Mesendoderm (in vitro differentiated cells): Measurements from ENCODE around the gene TBC1D1.

Experiments used
- DNase-seq: peaks from one replicate; pipeline ENCODE4 v3.0.0; 2013
- H2AK5ac ChIP-seq: 2 replicates; pipeline ENCODE4 v1.6.1; 2013; ENCODE audit warnings: low read length, inconsistent platforms
- H2BK120ac ChIP-seq: 2 replicates; pipeline ENCODE4 v1.6.1; 2013; ENCODE audit warnings: low read depth, mild to moderate bottlenecking, low read length, moderate library complexity, mixed read lengths
- H2BK15ac ChIP-seq: replicated peaks from 2 replicates; pipeline ENCODE4 v1.6.1; 2013; ENCODE audit warnings: low read depth, mild to moderate bottlenecking, moderate library complexity
- H2BK5ac ChIP-seq: 2 replicates; pipeline ENCODE4 v1.6.1; 2013; ENCODE audit warnings: low read length, inconsistent platforms
- H3K18ac ChIP-seq: 2 replicates; pipeline ENCODE4 v1.6.1; 2013; ENCODE audit warnings: mild to moderate bottlenecking, low read length, mixed read lengths
- H3K23ac ChIP-seq: one replicate; pipeline ENCODE4 v1.6.1; 2013; ENCODE audit warnings: low read length
- H3K27ac ChIP-seq: 2 replicates; pipeline ENCODE4 v1.5.1; 2013; ENCODE audit warnings: low read depth, mild to moderate bottlenecking, inconsistent platforms, low read length, moderate library complexity
- H3K27me3 ChIP-seq: 2 replicates; pipeline ENCODE4 v1.6.1; 2013; ENCODE audit warnings: low read length, control low read depth, mild to moderate bottlenecking, inconsistent platforms; ENCODE audit not compliant: insufficient read depth, poor library complexity
- H3K36me3 ChIP-seq: 2 replicates; pipeline ENCODE4 v1.6.1; 2013; ENCODE audit warnings: low read length, inconsistent platforms; ENCODE audit not compliant: control insufficient read depth, insufficient read depth
- H3K4ac ChIP-seq: one replicate; pipeline ENCODE4 v1.6.1; 2013; ENCODE audit warnings: low read depth, mild to moderate bottlenecking, low read length, moderate library complexity
- H3K4me1 ChIP-seq: 2 replicates; pipeline ENCODE4 v1.6.1; 2013; ENCODE audit warnings: low read depth, low read length, inconsistent platforms; ENCODE audit not compliant: control insufficient read depth
- H3K4me2 ChIP-seq: 2 replicates; pipeline ENCODE4 v1.6.1; 2013; ENCODE audit warnings: low read length
- H3K4me3 ChIP-seq: 2 replicates; pipeline ENCODE4 v1.5.1; 2013; ENCODE audit warnings: mild to moderate bottlenecking, low read length
- H3K56ac ChIP-seq: one replicate; pipeline ENCODE4 v1.6.1; 2013; ENCODE audit warnings: low read length
- H3K79me1 ChIP-seq: 2 replicates; pipeline ENCODE4 v1.6.1; 2013; ENCODE audit warnings: low read length, inconsistent platforms
- H3K79me2 ChIP-seq: 2 replicates; pipeline ENCODE4 v1.6.1; 2013; ENCODE audit warnings: mild to moderate bottlenecking, low read length; ENCODE audit not compliant: control insufficient read depth, insufficient read depth
- H3K9ac ChIP-seq: 2 replicates; pipeline ENCODE4 v1.6.1; 2013; ENCODE audit warnings: low read length, inconsistent platforms
- H4K5ac ChIP-seq: one replicate; pipeline ENCODE4 v1.6.1; 2013; ENCODE audit warnings: low read length
- H4K8ac ChIP-seq: one replicate; pipeline ENCODE4 v1.6.1; 2013; ENCODE audit warnings: low read depth, mild to moderate bottlenecking, control low read depth, low read length, moderate library complexity
- WGBS: extraction: QIAGEN DNeasy Blood & Tissue Kit; methylation state at CpG from one replicate; pipeline ENCODE4 v1.1.7; 2013; ENCODE audit warnings: low lambda C conversion rate, missing lambda C conversion rate; ENCODE audit not compliant: insufficient coverage; ENCODE audit errors: extremely low coverage; 5-methylcytosine and 5-hydroxymethylcytosine counted together

TBC1D1 gene

GRCh38 chr4:38119668-38120385, 228.9 kb downstream of the TBC1D1 start:
- no peaks in the 10 kb centered on the region for H3K36me3 ChIP-seq
- H3K79me2 ChIP-seq = no peaks in the 10 kb centered on the region
- no peak overlapping the region for H3K4ac ChIP-seq
- no peaks in the 10 kb centered on the region for H3K79me1 ChIP-seq
- H3K4me1 ChIP-seq = no peaks in the 10 kb centered on the region
- H3K27me3 ChIP-seq = no peaks in the 10 kb centered on the region
- H2AK5ac ChIP-seq = no peak overlapping the region
- H2BK15ac ChIP-seq = no peak overlapping the region
- H3K23ac ChIP-seq = no peak overlapping the region
- WGBS = no CpG with 5 or more reads among the region's 7 CpGs
- no peak overlapping the region for H3K9ac ChIP-seq
- H3K18ac ChIP-seq = no peak overlapping the region
- H3K4me2 ChIP-seq = no peak overlapping the region
- no peak overlapping the region for H3K27ac ChIP-seq
- H3K4me3 ChIP-seq = no peak overlapping the region
- no peak overlapping the region for H2BK5ac ChIP-seq
- H4K8ac ChIP-seq = no peak overlapping the region
- no peak overlapping the region for H3K56ac ChIP-seq
- H2BK120ac ChIP-seq = no peak overlapping the region
- no peak overlapping the region for H4K5ac ChIP-seq
- peak; percentile 31 for DNase-seq

GRCh38 chr4:38120772-38121171, 229.9 kb downstream of the TBC1D1 start:
- no peak overlapping the region for H3K4ac ChIP-seq

DNA sequence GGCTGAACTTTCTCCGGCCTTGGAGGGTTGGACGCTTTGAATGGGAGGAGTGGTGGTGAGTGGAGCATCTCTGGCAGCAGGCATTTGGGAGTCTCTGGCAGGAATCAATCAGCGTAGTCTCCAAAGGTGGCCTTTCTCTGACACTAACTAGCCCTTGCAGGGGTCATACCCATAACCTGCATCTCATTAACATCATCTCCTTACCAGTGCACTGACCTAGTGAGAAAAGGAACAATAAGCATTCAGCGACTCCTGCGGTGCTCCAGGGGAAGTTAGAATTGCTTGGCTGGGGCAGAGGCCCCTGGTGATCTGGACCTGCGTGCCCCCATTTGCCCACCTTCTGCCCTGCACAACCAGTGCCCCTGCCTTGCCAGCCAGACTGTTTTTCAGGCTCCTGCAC, 231.2 kb downstream of the TBC1D1 start:
- no peak overlapping the region for H3K56ac ChIP-seq
- H3K27me3 ChIP-seq = no peaks in the 10 kb centered on the region
- H2BK120ac ChIP-seq = no peak overlapping the region
- H3K36me3 ChIP-seq = peaks cover 1% of the 10 kb centered on the region
- no peak overlapping the region for H3K4me3 ChIP-seq
- H4K5ac ChIP-seq = no peak overlapping the region
- H3K4me2 ChIP-seq = no peak overlapping the region
- no peak overlapping the region for H4K8ac ChIP-seq
- no peak overlapping the region for H3K27ac ChIP-seq
- H3K4ac ChIP-seq = no peak overlapping the region
- no peak overlapping the region for H2BK15ac ChIP-seq
- H2BK5ac ChIP-seq = no peak overlapping the region
- DNase-seq = no peak
- H3K4me1 ChIP-seq = no peaks in the 10 kb centered on the region
- WGBS = no CpG with 5 or more reads among the region's 6 CpGs
- H3K23ac ChIP-seq = no peak overlapping the region
- no peak overlapping the region for H2AK5ac ChIP-seq
- no peaks in the 10 kb centered on the region for H3K79me1 ChIP-seq
- H3K18ac ChIP-seq = no peak overlapping the region
- H3K9ac ChIP-seq = no peak overlapping the region
- H3K79me2 ChIP-seq = no peaks in the 10 kb centered on the region

More at GRCh38 chr4:38120772-38121171, 229.9 kb downstream of the TBC1D1 start:
- H3K4me3 ChIP-seq = no peak overlapping the region
- no peaks in the 10 kb centered on the region for H3K79me1 ChIP-seq
- no peak overlapping the region for H2BK5ac ChIP-seq
- H2BK15ac ChIP-seq = no peak overlapping the region
- H3K4me1 ChIP-seq = no peaks in the 10 kb centered on the region
- peaks cover 1% of the 10 kb centered on the region for H3K36me3 ChIP-seq
- no peak overlapping the region for H4K8ac ChIP-seq
- DNase-seq = no peak
- WGBS = no CpG with 5 or more reads among the region's 4 CpGs
- H3K18ac ChIP-seq = no peak overlapping the region
- H2BK120ac ChIP-seq = no peak overlapping the region
- no peak overlapping the region for H3K4me2 ChIP-seq
- H3K9ac ChIP-seq = no peak overlapping the region
- H3K27me3 ChIP-seq = no peaks in the 10 kb centered on the region
- H3K27ac ChIP-seq = no peak overlapping the region
- H2AK5ac ChIP-seq = no peak overlapping the region
- no peaks in the 10 kb centered on the region for H3K79me2 ChIP-seq
- no peak overlapping the region for H3K56ac ChIP-seq
- H4K5ac ChIP-seq = no peak overlapping the region
- no peak overlapping the region for H3K23ac ChIP-seq

DNA sequence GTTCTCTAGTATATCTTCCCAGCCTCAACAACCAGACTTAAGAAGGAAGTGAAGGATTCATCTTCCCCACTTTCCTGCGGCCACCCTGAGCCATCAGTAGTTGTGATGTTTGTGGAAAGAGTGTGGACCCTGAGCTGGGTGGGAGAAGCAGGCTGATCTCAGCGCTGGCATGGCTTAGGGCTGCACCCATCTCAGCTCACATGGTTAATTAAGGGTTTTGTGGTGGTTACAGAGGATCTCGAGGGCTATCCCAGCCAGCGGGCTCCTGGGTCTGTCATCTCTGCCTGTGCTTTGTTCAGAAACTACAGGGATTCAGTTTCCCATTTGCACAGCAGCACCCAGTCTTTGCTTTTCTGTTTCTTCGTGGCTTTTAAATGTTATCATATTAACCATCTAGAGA, 232.7 kb downstream of the TBC1D1 start:
- WGBS = no CpG with 5 or more reads among the region's 5 CpGs
- Histone ChIP-seq H4K5ac (no peak overlapping the region), H3K4me2 (no peak overlapping the region), H3K27ac (no peak overlapping the region), H2BK15ac (no peak overlapping the region), H3K18ac (no peak overlapping the region), H2BK120ac (no peak overlapping the region), H2AK5ac (no peak overlapping the region), H4K8ac (no peak overlapping the region), H3K23ac (peak overlapping the region; percentile 33), H3K4me1 (no peaks in the 10 kb centered on the region), H3K79me1 (no peaks in the 10 kb centered on the region), H2BK5ac (no peak overlapping the region), H3K4ac (no peak overlapping the region), H3K27me3 (no peaks in the 10 kb centered on the region), H3K36me3 (peaks cover 1% of the 10 kb centered on the region), H3K79me2 (no peaks in the 10 kb centered on the region), H3K56ac (no peak overlapping the region), H3K4me3 (no peak overlapping the region), H3K9ac (no peak overlapping the region)
- DNase-seq = no peak

- Histone ChIP-seq H2BK5ac (no peak overlapping the region), H3K56ac (no peak overlapping the region), H3K4me2 (no peak overlapping the region), H2BK15ac (no peak overlapping the region), H3K27me3 (no peaks in the 10 kb centered on the region), H3K9ac (no peak overlapping the region), H3K4me1 (peaks cover 2% of the 10 kb centered on the region), H3K27ac (no peak overlapping the region), H3K36me3 (peaks cover 1% of the 10 kb centered on the region), H3K18ac (no peak overlapping the region), H4K8ac (no peak overlapping the region), H2BK120ac (no peak overlapping the region), H3K23ac (no peak overlapping the region), H4K5ac (no peak overlapping the region), H3K79me1 (no peaks in the 10 kb centered on the region), H3K79me2 (no peaks in the 10 kb centered on the region), H2AK5ac (no peak overlapping the region), H3K4ac (no peak overlapping the region), H3K4me3 (no peak overlapping the region)
- DNase-seq = no peak
- WGBS = no CpG with 5 or more reads among the region's 5 CpGs
Measured at GRCh38 chr4:38124961-38125360, 234.1 kb downstream of the TBC1D1 start.

- WGBS = no CpG with 5 or more reads among the region's 2 CpGs
- no peaks in the 10 kb centered on the region for H3K79me2 ChIP-seq
- no peak for DNase-seq
- peaks cover 1% of the 10 kb centered on the region for H3K36me3 ChIP-seq
- no peak overlapping the region for H3K27ac ChIP-seq
- H2BK5ac ChIP-seq = no peak overlapping the region
- H4K5ac ChIP-seq = no peak overlapping the region
- no peak overlapping the region for H4K8ac ChIP-seq
- H2BK120ac ChIP-seq = no peak overlapping the region
- H3K27me3 ChIP-seq = no peaks in the 10 kb centered on the region
- no peak overlapping the region for H3K4me3 ChIP-seq
- no peak overlapping the region for H2AK5ac ChIP-seq
- no peak overlapping the region for H2BK15ac ChIP-seq
- no peak overlapping the region for H3K4ac ChIP-seq
- H3K4me1 ChIP-seq = peaks cover 2% of the 10 kb centered on the region
- no peak overlapping the region for H3K4me2 ChIP-seq
- no peaks in the 10 kb centered on the region for H3K79me1 ChIP-seq
- H3K18ac ChIP-seq = no peak overlapping the region
- no peak overlapping the region for H3K56ac ChIP-seq
- no peak overlapping the region for H3K9ac ChIP-seq
- no peak overlapping the region for H3K23ac ChIP-seq
Measured at GRCh38 chr4:38125816-38126215, 234.9 kb downstream of the TBC1D1 start.
